C4-2B (cell line): ENCODE data around the gene EEF1A2.

Experiments
- CTCF ChIP-seq: fragments of 450-650 bp; conservative IDR thresholded peaks from 2 replicates; pipeline ENCODE4 v1.5.1; 2017; ENCODE audit warnings: mild to moderate bottlenecking
- ZFX ChIP-seq: fragments of 450-650 bp; IDR thresholded peaks from 2 replicates; pipeline ENCODE4 v1.6.1; 2017

GRCh38 chr20:63454731-63455567 lies 43.9 kb downstream of the EEF1A2 start:
- no peak for TF ChIP-seq CTCF
- no peak for TF ChIP-seq ZFX
